Ramos (cell line): ENCODE measurements around the gene KCNH8.
"Not testable (repeated sequence)": the region's sequence is repeated elsewhere in the genome, so short reads cannot be mapped to it uniquely, and the experiment has no call there.

Source experiments
- in situ Hi-C: fragments of 300-500 bp; cut with MboI; formaldehyde crosslinking; loops from one replicate; pipeline ENCODE4 v1.14.3; 2022; ENCODE audit warnings: low sequenced_read_pairs; ENCODE audit not compliant: unreplicated experiment

Gene KCNH8

DNA sequence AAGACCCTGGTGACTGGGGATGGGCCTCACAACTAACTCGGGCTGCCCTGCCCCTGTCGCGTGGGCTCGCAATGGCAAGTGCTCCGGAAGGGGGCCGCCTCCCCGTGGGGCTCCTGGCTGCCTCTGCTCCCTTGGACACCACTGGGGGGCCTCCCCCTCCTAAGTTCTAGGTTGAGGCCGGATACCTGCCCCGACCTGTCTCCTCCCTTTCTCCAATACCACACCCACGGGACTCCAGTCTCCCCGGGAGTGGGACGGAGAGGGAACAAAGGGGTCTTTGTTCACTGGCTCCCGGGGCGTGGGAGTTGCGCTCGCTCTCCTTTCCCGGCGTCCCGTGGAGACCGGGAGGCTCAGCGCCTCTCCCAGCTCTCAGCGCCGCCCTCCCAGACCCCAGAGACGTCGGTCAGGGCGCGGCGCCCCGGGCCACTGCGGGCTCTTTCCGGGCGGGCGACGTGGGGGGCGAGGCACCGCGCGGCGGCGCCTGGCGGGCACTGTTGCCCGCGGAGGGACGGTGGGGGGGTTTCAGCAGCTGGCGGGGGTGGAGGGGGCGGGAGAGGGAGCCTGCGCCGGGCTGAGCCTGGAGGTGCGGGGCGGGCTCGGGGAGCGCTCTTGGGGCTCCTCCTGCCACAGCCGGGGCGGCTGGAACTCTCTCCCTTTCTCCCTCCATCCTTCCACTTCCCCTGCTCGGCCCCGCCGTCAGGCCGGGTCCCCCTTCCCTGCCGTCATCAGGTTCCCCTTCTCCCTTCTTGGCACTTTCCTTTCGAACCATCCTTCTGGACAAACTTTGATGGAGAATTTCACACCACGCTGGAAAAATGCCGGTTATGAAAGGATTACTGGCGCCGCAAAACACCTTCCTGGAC lies at the start of gene KCNH8:
TSS of gene KCNH8 (plus strand) at position 606 of the 863 bp plus-strand sequence. CDS start at position 816, 210 bp downstream.
- in situ Hi-C loops: no loop called here

DNA sequence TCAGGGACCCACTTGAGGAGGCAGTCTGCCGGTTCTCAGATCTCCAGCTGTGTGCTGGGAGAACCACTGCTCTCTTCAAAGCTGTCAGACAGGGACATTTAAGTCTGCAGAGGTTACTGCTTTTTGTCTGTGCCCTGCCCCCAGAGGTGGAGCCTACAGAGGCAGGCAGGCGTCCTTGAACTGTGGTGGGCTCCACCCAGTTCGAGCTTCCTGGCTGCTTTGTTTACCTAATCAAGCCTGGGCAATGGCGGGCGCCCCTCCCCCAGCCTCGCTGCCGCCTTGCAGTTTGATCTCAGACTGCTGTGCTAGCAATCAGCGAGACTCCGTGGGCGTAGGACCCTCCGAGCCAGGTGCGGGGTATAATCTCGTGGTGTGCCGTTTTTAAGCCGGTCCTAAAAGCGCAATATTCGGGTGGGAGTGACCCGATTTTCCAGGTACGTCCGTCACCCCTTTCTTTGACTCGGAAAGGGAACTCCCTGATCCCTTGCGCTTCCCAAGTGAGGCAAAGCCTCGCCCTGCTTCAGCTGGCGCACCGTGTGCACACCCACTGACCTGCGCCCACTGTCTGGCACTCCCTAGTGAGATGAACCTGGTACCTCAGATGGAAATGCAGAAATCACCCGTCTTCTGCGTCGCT lies 45.5 kb upstream of the KCNH8 start:
- in situ Hi-C loops: not testable (repeated sequence)

DNA sequence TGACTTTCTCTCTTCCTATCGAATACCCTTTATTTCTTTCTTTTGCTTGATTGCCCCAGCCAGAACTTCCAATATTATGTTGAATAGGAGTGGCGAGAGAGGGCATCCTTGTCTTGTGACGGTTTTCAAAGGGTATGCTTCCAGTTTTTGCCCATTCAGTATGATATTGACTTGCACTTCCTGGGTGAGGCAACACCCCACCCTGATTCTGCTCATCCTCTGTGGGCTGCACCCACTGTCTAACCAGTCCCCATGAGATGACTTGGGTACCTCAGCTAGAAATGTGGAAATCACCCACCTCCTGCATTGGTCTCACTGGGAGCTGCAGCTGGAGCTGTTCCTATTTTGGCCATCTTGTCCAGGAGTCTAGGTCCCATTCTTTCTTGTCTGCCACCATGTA lies 44.8 kb upstream of the KCNH8 start:
- in situ Hi-C loops: no loop called here

DNA sequence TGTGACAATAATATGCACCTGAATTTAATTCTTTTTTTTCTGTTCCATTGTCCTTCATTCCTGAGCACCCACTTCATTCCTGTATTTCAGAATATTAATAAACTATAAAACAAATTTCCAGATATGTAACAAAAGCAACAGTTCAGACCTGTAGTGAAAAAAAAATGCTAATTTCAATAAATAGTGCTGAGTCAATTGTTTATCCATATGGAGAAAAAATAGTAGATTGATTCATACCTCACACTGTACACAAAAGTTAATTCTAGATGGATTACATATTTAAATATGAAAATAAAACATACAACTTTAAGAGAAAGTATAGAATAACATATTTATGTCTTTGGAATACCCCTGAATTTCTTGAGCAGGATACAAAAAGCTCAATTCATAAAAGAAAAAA lies 43.9 kb upstream of the KCNH8 start:
- in situ Hi-C loops: no loop called here

DNA sequence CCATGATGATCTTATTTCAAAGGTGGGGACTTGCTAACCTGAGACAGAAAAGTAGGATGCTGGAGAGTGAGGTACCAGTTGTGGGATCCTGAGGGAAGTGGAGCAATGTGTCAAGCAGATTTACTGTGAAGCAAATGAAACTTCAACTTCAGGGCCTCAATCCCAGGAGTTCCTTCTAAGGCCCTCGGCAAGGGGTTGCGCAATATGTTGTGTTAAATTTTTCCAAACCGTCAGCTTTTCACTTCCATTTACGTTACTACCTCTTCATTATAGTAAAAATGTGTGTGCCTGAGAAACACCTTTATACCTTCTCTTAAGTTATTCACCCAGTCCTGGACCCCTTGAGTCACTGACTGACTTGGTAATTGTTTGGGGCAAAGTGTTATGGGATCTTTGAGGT lies 42.5 kb upstream of the KCNH8 start:
- in situ Hi-C loops: no loop called here

DNA sequence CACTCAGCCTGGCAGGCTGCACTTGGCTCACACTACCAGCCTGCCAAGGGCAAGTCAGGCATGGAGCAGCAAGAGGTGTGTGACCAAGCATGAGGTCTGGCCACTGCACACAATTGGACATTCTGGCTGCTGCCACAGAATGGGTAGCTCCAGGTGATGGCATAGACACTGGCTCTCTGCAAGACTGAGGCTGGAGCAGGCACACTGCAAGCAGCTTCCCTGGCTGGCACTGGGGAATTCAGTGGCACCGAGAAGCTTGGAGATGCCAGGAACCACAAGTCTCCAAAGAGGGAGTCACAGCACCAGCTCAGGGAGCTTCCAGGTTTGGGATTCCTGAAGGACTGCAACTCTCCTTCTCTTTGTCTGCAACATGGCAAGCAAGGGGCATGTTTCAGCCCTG lies 42.0 kb upstream of the KCNH8 start:
- in situ Hi-C loops: no loop called here

DNA sequence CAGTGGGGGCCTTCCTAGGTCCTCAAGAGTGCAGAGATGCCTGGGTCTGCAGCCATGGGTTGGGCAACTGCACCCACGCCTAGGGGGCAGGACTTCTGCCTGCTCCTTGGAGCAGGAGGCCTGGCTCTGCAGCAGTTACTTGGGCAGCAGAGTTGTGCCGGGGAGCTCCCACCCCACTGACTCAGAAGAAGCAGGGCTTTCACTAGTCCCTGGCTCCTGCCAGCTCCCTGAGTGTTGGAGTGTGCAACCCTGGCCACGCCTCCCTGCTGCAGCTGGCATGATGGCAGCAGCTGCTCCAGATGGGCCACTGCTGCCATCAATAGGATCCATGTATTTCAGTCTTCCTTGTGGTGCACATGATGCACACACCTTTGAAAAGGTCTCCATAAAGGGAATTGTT lies 40.6 kb upstream of the KCNH8 start:
- in situ Hi-C loops: no loop called here

DNA sequence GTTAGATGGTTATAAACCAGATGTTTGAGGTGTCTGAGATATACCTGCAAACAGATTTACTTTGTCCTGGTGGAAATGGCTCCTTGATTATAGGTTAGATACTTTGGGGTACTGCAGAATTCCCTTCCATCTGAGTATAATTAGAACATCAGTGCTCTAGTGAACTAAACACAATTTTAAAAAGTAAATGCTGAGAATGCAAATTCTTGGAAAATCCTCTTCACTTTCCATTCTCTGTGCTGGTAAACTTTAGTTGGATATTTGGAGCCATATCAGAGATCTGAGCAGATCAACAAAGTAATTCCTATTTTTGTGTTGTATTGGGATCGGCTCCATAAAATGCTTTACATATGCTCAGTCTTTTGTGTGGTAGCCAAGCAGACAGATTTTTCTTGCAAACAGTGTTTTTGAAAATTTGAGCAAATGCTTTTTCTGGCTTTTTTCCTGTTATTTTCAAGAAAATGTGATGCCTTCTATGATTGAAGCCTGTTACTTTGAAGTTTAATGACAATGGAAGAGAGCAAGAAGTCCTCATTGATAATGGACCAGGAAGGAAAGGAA lies 37.9 kb upstream of the KCNH8 start:
- in situ Hi-C loops: no loop called here

DNA sequence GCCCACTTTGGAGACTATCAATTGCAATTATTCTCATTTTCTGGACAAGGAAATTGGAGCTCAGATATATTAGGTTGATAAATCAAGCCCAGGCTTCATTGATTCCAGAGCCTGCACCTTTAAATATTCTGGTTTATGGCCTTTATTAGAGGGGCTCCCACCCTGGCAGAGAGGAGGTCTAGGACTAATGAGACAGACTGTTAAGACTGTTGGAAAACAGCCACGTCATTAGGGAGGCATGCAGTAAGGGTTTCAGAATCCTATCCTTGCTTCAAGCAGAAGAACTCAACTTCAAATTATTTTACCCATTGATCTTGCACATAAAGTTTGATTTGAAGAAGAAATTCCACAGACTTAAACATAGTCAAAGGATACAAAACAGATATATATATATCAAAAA lies 33.8 kb upstream of the KCNH8 start:
- in situ Hi-C loops: no loop called here

DNA sequence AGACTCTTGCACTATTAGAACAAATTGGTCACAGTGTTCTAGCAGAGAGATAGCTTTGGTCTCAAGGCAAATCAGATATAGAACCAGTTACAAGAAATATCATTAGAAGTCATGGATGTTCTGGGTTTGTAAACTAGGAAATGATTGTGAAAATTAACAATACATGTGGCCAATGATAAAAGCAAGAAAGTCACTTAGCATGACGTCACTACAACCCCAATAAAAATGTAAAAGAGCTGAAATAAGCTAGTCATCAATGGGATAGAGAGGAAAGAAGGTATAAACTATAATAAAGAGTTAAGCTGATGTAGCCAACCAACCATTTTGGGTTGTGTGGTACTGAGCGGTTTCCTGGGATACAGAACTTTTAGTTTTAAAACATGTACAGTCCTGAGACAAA lies 32.1 kb upstream of the KCNH8 start:
- in situ Hi-C loops: no loop called here

DNA sequence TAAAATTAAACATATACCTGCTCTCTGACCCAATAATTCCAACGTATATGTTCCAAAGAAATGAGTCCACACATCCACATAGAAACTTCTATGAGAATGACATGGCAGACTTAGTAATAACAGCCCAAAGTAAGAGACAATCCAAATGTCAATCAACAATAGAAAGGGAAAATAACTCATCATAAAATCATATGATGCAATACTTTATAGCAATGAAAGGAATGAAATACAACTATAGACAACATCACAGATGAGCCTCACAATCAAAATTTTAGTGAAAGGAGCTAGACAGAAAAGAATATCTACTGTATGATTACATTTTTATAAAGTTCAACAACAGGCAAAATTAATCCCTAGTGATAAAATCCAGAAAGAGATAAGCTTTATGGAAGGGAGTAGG lies 23.6 kb upstream of the KCNH8 start:
- in situ Hi-C loops: no loop called here

DNA sequence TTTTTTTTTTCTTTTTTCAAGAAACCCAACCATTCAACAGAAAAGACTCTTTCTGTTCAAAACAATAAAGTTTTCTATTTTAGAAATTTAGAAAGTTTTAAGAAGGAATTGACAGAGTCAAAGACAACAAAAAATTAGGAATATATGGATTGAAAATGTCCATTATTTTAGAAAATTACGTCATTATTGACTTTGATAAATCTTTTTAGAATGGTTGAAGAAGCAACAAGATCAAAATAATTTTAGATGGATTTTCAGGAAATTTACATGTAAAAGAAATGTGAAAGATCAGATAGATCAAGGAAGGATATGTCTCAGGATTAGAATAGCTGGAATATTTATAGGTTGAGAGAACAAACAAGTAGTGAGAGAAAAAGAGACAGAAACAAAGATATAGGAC lies 8.4 kb upstream of the KCNH8 start:
- in situ Hi-C loops: no loop called here

DNA sequence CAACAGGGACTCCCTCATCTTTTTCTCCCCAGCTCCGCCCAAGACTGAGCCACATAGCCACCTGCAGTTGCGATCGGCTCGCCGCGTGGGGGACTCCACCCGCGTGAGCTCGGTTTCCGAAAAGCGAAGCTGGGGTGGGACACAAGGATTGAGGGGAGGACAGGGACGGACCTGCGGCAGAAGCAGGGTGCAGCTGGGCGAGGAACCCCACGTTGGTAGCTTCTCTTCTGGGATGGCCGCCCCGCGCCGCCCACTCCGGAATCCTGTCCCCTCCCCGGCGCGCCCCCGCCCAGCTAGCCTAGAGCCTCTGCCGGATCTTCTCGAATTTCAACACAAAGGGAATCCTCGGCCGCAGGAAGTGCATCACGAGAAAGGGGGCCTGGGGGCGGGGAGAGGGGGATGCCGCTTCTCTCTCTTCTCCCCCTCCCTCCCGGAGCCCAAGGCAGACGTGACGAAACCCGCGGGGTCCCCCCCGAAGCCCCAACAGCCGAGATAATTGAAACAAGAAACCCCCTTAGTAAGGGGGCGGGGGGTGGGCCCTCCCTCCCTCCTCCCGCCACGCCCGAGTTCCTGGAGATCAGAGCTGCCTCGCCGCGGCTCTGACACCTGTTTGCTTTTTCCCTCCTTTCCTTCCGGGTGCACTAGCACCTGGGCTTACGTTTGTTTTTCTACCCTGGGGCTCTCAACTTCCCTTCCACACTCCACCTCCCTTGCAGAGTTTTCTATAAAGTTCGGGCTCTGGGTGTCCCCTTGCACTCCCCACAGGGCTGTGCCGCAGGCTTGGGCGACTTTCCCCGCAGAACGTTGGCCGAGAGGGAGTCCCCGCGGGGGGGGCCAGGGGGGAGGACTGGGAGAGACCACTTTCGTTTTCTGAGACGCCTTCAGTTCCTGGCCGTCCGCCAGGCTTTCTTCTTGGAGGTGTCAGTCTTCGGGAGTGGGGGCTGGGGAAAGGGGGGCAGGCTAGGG lies 1.3 kb upstream of the KCNH8 start:
- in situ Hi-C loops: no loop called here

DNA sequence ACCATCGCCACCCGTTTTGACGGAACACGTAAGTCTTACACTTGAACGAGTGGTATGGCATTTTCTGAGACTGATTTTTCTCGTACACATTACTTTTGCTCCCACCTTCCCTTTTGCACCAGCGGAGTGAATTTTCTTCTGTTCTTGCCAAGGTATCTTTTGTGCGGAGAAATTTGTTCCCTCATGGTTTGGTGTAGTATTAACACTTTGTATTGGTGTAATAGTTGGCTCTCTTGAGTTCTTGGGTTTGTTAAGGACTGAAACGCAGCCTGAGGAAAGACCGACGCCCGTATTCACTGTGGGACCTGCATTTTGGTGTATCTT lies 420 bp downstream of the KCNH8 start:
- in situ Hi-C loops: no loop called here

DNA sequence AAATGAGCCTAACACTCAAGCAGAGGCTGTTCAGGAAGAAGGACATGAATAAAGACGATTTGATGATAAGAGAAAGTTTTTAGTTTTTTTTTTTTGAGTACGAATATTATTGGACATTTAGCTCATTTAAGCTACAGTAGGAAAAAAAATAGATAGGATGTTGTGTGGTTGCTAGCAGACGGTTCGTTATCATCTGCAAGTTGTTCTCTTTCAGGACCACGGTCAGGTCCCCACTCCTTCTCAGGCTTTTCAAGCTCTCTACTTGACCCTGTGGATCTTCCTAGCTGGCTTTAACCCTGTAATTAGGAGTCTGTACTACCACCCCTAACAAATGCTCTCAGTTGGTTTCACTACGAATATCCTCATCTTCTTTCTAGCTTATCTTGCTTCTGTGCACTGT lies 1.1 kb downstream of the KCNH8 start:
- in situ Hi-C loops: no loop called here

DNA sequence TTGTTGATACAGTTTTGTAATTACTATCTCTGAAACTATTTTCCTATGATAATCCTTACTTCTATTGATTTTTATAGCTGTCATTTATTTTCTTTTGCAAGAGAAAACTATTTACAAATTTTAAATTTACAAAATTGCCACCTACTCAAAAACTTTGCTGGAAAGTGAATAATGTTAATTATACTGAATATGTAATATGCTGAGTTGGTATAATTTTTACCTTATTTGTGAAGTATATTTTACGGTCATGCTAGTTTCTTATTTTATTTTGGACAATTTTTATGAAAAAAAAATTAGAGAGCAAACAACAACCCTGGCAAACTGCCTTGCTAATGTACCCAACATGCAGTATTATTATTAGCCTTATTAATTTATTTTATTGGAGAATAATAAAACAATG lies 2.9 kb downstream of the KCNH8 start:
- in situ Hi-C loops: no loop called here

DNA sequence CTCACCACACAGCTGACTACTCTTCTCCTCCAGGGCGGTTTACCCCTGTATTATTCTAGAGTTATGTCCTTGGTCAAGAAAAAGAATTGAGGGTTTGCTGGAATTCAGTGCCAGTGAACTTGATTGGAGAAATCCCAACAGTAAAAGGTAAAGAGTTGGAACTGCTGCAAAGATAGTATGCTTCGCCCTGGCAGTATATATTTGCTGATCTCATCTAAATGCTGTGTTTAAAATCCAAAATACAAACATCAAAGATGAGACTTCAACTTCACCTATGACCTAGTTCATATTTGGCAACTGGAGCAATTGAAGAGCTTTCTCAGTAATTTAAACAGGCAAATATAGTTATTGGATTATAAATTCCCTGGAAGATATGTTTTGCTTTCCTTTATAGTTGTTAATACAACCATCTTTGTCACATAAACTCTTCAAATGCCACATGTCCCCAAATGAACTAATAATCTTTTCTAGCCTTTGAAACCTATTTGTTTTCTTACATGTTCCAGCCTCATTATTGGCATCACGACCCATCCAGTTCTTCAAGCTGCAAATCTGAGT lies 6.5 kb downstream of the KCNH8 start:
- in situ Hi-C loops: no loop called here

DNA sequence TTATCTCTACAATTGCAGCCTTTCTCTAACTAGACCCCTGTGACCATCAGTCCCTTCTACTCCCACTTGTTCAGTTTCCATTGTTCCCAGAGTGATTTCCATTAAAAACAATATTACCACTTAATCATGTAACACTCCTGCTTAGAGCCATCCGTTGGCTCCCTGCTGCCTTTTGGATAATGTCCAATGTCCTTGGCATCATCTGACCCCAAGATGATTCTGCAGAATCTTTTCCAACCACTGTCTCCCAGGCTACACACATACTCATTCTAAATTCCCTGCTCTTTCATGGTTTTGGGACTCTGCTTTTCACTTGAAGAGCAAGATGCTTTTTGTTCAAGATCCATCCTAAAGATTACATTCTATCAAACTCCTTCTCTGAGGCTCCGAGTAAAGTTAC lies 7.1 kb downstream of the KCNH8 start:
- in situ Hi-C loops: no loop called here

DNA sequence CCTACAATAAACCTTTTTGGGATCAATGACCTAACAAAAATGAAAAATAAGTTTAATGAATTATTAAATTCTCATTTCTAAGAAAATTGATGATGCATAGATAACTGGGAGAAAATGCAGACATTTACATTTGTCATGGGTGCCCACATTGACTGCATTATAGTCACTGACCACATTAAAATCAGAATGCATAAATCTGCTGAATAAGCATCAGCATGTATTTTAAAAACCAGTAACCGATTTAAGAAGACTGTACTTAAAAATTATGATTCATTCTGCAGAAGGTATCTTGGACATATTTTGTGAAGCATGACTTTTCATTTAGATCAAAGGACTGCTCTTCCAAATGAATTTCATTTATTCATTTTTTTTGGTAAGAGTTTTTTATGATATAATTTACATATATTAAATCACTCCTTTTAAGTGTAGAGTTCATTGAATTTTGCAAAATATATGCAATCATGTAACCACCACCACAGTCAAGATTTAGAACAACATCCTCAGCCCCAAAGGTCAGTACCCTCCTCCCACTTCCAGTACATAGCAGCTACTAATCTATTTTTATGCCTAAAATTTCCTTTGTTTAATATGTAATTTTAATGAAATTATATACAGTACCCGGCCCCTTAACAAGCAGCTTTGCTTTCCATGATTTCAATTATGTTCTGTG lies 11.8 kb downstream of the KCNH8 start:
- in situ Hi-C loops: no loop called here

DNA sequence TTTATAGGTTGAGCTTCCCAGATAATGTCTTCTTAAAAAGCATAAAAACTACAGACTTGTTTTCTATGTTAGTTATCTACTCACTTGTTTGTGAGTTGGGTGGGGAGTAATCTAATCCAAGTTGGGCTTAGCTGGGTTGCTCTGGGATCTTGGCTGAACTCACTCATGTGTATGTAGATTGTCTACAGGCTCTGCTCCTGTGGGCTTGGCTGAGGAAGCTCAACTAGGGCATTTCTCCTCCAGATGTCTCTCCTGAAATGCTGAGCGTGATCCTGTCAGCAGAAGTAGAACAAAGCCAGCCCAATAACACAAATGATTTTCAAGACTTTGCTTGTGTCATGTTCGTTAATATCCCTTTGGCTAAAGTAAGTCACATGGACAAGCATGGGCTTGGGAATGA lies 17.3 kb downstream of the KCNH8 start:
- in situ Hi-C loops: no loop called here
